ENCODE measurements around the gene PELI1.
A peak's percentile ranks its signal among the peaks of the same experiment; 100 is the strongest.

The PELI1 gene

GRCh38 chr2:64144057-64145013 is at the start of gene PELI1:
TSS of gene PELI1 (minus strand) at chr2:64144420. CDS start at chr2:64108310, 36,110 bp downstream.
- DNase-seq, result peak; percentile 96

GRCh38 chr2:64193491-64193890 is 49.3 kb upstream of the PELI1 start:
- no peak for DNase-seq

GRCh38 chr2:64192664-64193105 is 48.5 kb upstream of the PELI1 start:
- no peak for DNase-seq

- peak in 1 of 2 donors; percentile 37 for DNase-seq
Measured at GRCh38 chr2:64192125-64192479, 47.9 kb upstream of the PELI1 start.

GRCh38 chr2:64189586-64189985 is 45.4 kb upstream of the PELI1 start:
- no peak for DNase-seq

GRCh38 chr2:64189167-64189566 is 44.9 kb upstream of the PELI1 start:
- no peak for DNase-seq

- no peak for DNase-seq
Measured at GRCh38 chr2:64186699-64187605, 42.7 kb upstream of the PELI1 start.

- peak in 1 of 2 donors; percentile 13 for DNase-seq
Measured at GRCh38 chr2:64179582-64180321, 35.5 kb upstream of the PELI1 start.

GRCh38 chr2:64177315-64177714 is 33.1 kb upstream of the PELI1 start:
- DNase-seq, result no peak

GRCh38 chr2:64175419-64176197 is 31.4 kb upstream of the PELI1 start:
- DNase-seq, result no peak

- DNase-seq, result no peak
Measured at GRCh38 chr2:64173156-64174135, 29.2 kb upstream of the PELI1 start.

GRCh38 chr2:64168756-64169155 is 24.5 kb upstream of the PELI1 start:
- no peak for DNase-seq

GRCh38 chr2:64168201-64168600 is 24.0 kb upstream of the PELI1 start:
- no peak for DNase-seq

GRCh38 chr2:64166637-64167420 is 22.6 kb upstream of the PELI1 start:
- no peak for DNase-seq

- no peak for DNase-seq
Measured at GRCh38 chr2:64166212-64166611, 22.0 kb upstream of the PELI1 start.

- no peak for DNase-seq
Measured at GRCh38 chr2:64165706-64166105, 21.5 kb upstream of the PELI1 start.

- DNase-seq, result no peak
Measured at GRCh38 chr2:64164629-64165028, 20.4 kb upstream of the PELI1 start.

GRCh38 chr2:64162516-64162915 is 18.3 kb upstream of the PELI1 start:
- DNase-seq, result no peak

- no peak for DNase-seq
Measured at GRCh38 chr2:64157792-64158191, 13.6 kb upstream of the PELI1 start.

- DNase-seq, result no peak
Measured at GRCh38 chr2:64153811-64154210, 9.6 kb upstream of the PELI1 start.
